ENCODE data around the gene TMED10.
A peak's percentile ranks its signal among the peaks of the same experiment; 100 is the strongest.
"Not testable (repeated sequence)": the region's sequence is repeated elsewhere in the genome, so short reads cannot be mapped to it uniquely, and the experiment has no call there.

TMED10 gene

GRCh38 chr14:75190023-75190422, 13.6 kb upstream of the TMED10 start:
- no peak for DNase-seq

GRCh38 chr14:75188520-75189268, 12.3 kb upstream of the TMED10 start:
- no peak for DNase-seq

GRCh38 chr14:75188086-75188485, 11.7 kb upstream of the TMED10 start:
- DNase-seq: no peak

GRCh38 chr14:75186953-75187352, 10.5 kb upstream of the TMED10 start:
- DNase-seq: no peak

- DNase-seq: no peak
Measured at GRCh38 chr14:75185251-75186040, 9.0 kb upstream of the TMED10 start.

GRCh38 chr14:75184492-75184891, 8.1 kb upstream of the TMED10 start:
- no peak for DNase-seq

- no peak for DNase-seq
Measured at GRCh38 chr14:75184039-75184438, 7.6 kb upstream of the TMED10 start.

- no peak for DNase-seq
Measured at GRCh38 chr14:75183225-75183624, 6.8 kb upstream of the TMED10 start.

GRCh38 chr14:75182821-75183220, 6.4 kb upstream of the TMED10 start:
- no peak for DNase-seq

- not testable (repeated sequence) for DNase-seq
Measured at GRCh38 chr14:75182163-75182562, 5.8 kb upstream of the TMED10 start.

- no peak for DNase-seq
Measured at GRCh38 chr14:75181293-75182062, 5.1 kb upstream of the TMED10 start.

GRCh38 chr14:75175677-75176141, 703 bp downstream of the TMED10 start:
- DNase-seq: no peak

GRCh38 chr14:75174066-75174465, 2.3 kb downstream of the TMED10 start:
- no peak for DNase-seq

- DNase-seq: no peak
Measured at GRCh38 chr14:75170772-75171171, 5.6 kb downstream of the TMED10 start.

- no peak for DNase-seq
Measured at GRCh38 chr14:75168586-75169335, 7.7 kb downstream of the TMED10 start.

- no peak for DNase-seq
Measured at GRCh38 chr14:75167325-75167724, 9.1 kb downstream of the TMED10 start.

- DNase-seq: peak; percentile 51
Measured at GRCh38 chr14:75165586-75166391, 10.6 kb downstream of the TMED10 start.

GRCh38 chr14:75164809-75165208, 11.6 kb downstream of the TMED10 start:
- no peak for DNase-seq

GRCh38 chr14:75163677-75164076, 12.7 kb downstream of the TMED10 start:
- DNase-seq: no peak

- no peak for DNase-seq
Measured at GRCh38 chr14:75162631-75163030, 13.8 kb downstream of the TMED10 start.

- no peak for DNase-seq
Measured at GRCh38 chr14:75158843-75159614, 17.4 kb downstream of the TMED10 start.

Data from right hindlimb (tissue), 1 donor.